Esophagus muscularis mucosa (tissue), 4 donors: ENCODE results near the gene SLC22A4. TPM values are rescaled to one million over a fixed set of nuclear protein-coding genes. Genes with fewer than 3 reads are reported as not detected.

ENCODE experiments used
- DNase-seq: peaks from one replicate; pipeline ENCODE4 v3.0.0-alpha.2; 2017; ENCODE audit errors: extremely low spot score
- H3K27ac ChIP-seq, 4 donors: fragments of 200-600 bp; sonication (generic); replicated peaks in 1 of 4; 1 replicate in 3 of 4; 2 replicates in 1 of 4; pipeline ENCODE4 v1.5.1; 2016 to 2019; ENCODE audit warnings: mild to moderate bottlenecking in 1 of 4
- H3K27me3 ChIP-seq, 4 donors: fragments of 200-600 bp; sonication (generic); one replicate each; pipeline versions ENCODE4 v1.5.1 to v1.6.0; 2016 to 2019
- H3K36me3 ChIP-seq, 4 donors: fragments of 200-600 bp; sonication (generic); one replicate each; pipeline ENCODE4 v1.5.1; 2016 to 2019
- H3K4me1 ChIP-seq, 4 donors: fragments of 200-600 bp; sonication (generic); one replicate each; pipeline ENCODE4 v1.5.1; 2016 to 2019
- H3K4me3 ChIP-seq, 4 donors: fragments of 200-600 bp; sonication (generic); 1 replicate in 2 of 4; 2 replicates in 2 of 4; pipeline ENCODE4 v1.5.1; 2016 to 2019; ENCODE audit warnings: mild to moderate bottlenecking in 4 of 4, moderate library complexity in 1 of 4
- H3K9me3 ChIP-seq, 4 donors: fragments of 200-600 bp; sonication (generic); 1 replicate in 3 of 4; 2 replicates in 1 of 4; pipeline ENCODE4 v1.5.1; 2016 to 2019
- EP300 ChIP-seq: sonication (generic); formaldehyde crosslinking; IDR thresholded peaks from one replicate; pipeline ENCODE4 v1.6.1; 2017; ENCODE audit warnings: antibody characterized with exemption
- POLR2A ChIP-seq: fragments of 450-650 bp; IDR thresholded peaks from one replicate; pipeline ENCODE4 v1.6.1; 2017; ENCODE audit warnings: antibody characterized with exemption, moderate library complexity, mild to moderate bottlenecking, low read depth
- POLR2AphosphoS5 ChIP-seq, 2 donors: sonication (generic); formaldehyde crosslinking; IDR thresholded peaks; one replicate each; pipeline ENCODE4 v1.6.1; 2017; ENCODE audit warnings: antibody characterized with exemption in 2 of 2
- WGBS: methylation state at CpG from one replicate; pipeline ENCODE4 v1.1.5; 2018; 5-methylcytosine and 5-hydroxymethylcytosine counted together
- intact Hi-C: fragments of 100-400 bp; cut with DNase I; formaldehyde crosslinking; loops from one replicate; pipeline ENCODE4 v1.15.1; 2023
- total RNA-seq, 4 donors: library from RNA; depleted of rRNA; stranded (reverse); fragments of >200 nt; gene quantifications; one replicate each; pipeline versions ENCODE4 v1.1.0 to v1.2.1, GENCODE V29; 2016
- TF ChIP-seq, protein P1 (sequence below), 3 experiments: fragments of 200-600 bp in 2 of 3; fragments of 450-650 bp in 1 of 3; sonication (generic) in 2 of 3; IDR thresholded peaks; one replicate each; pipeline ENCODE4 v1.5.1; 2017 to 2019; ENCODE audit warnings: antibody characterized with exemption in 3 of 3, mild to moderate bottlenecking in 2 of 3, moderate library complexity in 1 of 3

The SLC22A4 gene
- total RNA-seq, 4 donors from 2014 or later = 0.42 to 1.7 (median 1.0) TPM

DNA sequence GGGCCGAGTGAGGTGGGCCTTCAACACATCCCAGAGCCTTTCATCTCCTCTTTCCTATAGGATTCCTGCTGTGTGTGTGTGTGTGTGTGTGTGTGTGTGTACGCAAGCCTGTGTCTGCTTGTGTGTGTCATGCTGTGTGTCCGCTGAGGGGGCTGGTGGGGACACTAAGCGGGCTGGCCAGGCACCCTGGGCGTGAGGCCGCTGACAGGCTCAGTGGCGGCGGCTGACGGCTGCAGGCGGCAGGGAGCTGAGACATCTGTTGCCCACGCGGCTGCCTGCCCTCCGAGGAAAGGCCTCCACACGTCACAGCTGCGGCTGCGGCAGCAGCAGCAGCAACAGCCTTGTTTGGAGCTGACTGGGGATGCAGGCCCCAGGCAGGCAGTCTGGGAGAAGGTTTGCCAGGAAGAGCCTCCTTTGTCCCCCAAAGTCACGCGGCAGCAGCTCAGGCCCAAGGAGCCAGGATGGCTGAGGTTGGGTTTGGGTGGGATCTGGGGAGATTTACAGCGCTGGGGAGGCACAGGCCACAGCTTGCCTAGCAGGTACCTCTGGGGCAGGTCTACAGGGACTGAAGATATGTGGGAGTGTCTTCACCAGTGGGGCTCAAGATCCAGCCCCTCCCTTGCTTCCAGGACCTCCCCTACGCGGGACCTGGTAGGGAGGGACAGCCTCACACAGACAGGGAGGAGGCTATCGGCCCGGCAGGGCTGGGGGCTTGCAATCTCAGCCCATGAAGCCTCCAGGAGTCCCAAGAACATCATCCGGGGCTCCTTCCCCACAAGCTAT lies 34.9 kb upstream of the SLC22A4 start:
- DNase-seq = no peak
- Histone ChIP-seq H3K4me1 (peaks cover 61 to 93% (median 82%) of the 10 kb centered on the region in 4 donors), H3K9me3 (no peaks in the 10 kb centered on the region), H3K27me3 (no peaks in the 10 kb centered on the region), H3K4me3 (peak overlapping the region; percentile 78 to 93 (median 87)), H3K27ac (peak overlapping the region; percentile 99 to 100 (median 99)), H3K36me3 (peaks cover 0 to 15% (median 7%) of the 10 kb centered on the region in 4 donors)
- TF ChIP-seq POLR2A (peak; percentile 48), POLR2AphosphoS5 (IDR thresholded peaks at IDR 0.05) (peak; percentile 93 to 95), EP300 (peak; percentile 40)
- TF ChIP-seq, protein P1, sequence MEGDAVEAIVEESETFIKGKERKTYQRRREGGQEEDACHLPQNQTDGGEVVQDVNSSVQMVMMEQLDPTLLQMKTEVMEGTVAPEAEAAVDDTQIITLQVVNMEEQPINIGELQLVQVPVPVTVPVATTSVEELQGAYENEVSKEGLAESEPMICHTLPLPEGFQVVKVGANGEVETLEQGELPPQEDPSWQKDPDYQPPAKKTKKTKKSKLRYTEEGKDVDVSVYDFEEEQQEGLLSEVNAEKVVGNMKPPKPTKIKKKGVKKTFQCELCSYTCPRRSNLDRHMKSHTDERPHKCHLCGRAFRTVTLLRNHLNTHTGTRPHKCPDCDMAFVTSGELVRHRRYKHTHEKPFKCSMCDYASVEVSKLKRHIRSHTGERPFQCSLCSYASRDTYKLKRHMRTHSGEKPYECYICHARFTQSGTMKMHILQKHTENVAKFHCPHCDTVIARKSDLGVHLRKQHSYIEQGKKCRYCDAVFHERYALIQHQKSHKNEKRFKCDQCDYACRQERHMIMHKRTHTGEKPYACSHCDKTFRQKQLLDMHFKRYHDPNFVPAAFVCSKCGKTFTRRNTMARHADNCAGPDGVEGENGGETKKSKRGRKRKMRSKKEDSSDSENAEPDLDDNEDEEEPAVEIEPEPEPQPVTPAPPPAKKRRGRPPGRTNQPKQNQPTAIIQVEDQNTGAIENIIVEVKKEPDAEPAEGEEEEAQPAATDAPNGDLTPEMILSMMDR (IDR thresholded peaks at IDR 0.05) = no peak
- intact Hi-C loops = no loop called here
- 20% methylated on average over 1 of the region's 24 CpGs for WGBS

DNA sequence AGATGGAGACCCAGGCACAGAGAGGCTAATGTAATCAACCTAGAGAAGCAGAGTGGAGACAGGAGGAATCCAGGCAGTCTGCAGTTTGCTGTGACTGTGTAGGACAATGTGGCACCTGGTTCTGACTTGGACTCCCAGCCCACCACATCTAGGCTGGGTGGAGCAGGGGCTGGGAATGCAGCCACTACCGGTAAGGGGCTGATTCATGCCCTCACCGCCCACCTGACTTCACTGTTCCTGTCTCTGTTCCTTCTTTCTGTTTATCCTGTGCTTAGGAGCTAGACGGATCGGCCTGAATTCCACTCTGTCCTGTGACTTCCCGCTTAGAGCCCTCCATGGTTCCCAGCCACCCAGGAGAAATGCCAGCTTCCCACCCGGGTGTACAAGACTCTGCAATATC lies 34.1 kb upstream of the SLC22A4 start:
- WGBS = 19% methylated on average over 6 of the region's 6 CpGs
- H3K9me3 ChIP-seq = no peaks in the 10 kb centered on the region
- peak overlapping the region; percentile 78 to 93 (median 87) for H3K4me3 ChIP-seq
- TF ChIP-seq POLR2A = peak; percentile 13
- peak; percentile 71 to 85 for TF ChIP-seq POLR2AphosphoS5 (IDR thresholded peaks at IDR 0.05)
- peak; percentile 91 for TF ChIP-seq EP300
- TF ChIP-seq, protein P1 (IDR thresholded peaks at IDR 0.05) = no peak
- intact Hi-C loops = no loop called here
- DNase-seq = no peak
- H3K4me1 ChIP-seq = peaks cover 61 to 93% (median 82%) of the 10 kb centered on the region in 4 donors
- H3K27ac ChIP-seq = peak overlapping the region; percentile 99 to 100 (median 99)
- H3K27me3 ChIP-seq = no peaks in the 10 kb centered on the region
- peaks cover 0 to 19% (median 7%) of the 10 kb centered on the region in 4 donors for H3K36me3 ChIP-seq

DNA sequence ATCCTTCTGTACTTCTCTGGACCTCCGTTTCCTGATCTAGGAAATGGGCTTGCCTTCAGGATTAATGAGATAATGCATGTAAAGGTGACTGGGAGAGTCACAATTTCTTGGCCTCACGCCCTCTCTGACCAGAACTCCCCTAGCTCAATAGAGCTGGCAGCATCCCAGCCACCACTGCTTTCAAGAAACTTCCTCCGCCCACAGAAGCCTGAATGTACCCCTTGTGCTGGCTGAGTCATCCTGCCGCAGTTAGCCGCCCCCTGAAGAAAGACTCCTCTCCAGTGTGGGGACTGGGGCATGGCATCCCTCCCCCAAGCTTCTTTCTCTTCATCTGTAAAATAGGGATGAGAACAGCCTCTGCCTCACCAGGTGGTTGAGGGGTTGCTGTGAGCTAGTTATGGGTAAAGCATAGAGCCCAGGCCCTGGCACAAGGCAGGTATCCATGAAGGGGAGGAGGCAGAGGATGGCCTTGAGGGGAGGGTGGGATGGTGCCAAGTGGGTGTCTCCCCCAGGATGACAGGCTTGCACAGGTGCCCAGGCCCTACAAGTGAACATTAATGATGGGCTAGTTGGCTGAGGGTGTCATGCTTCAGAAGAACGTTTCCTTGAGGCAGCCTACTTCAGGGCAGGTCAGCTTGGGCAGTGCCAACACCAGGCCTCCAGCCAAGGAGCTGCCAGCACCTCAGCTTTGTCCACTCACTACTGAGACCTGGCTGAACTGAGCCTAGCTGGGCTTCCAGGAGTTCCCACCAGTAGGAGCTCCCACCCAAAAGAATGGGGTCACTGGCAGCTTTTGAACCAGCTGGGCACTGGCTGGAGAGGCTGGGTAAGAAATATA lies 33.3 kb upstream of the SLC22A4 start:
- no peak for TF ChIP-seq EP300
- peak in 1 of 2 donors; percentile 47 for TF ChIP-seq POLR2AphosphoS5 (IDR thresholded peaks at IDR 0.05)
- H3K27ac ChIP-seq = peak overlapping the region; percentile 99 to 100 (median 99)
- H3K4me3 ChIP-seq = peak overlapping the region; percentile 19 to 93 (median 80)
- no peaks in the 10 kb centered on the region for H3K9me3 ChIP-seq
- DNase-seq = no peak
- H3K4me1 ChIP-seq = peaks cover 65 to 96% (median 87%) of the 10 kb centered on the region in 4 donors
- H3K36me3 ChIP-seq = peaks cover 0 to 19% (median 7%) of the 10 kb centered on the region in 4 donors
- 30% methylated on average over 5 of the region's 6 CpGs for WGBS
- no peaks in the 10 kb centered on the region for H3K27me3 ChIP-seq
- intact Hi-C loops = no loop called here

DNA sequence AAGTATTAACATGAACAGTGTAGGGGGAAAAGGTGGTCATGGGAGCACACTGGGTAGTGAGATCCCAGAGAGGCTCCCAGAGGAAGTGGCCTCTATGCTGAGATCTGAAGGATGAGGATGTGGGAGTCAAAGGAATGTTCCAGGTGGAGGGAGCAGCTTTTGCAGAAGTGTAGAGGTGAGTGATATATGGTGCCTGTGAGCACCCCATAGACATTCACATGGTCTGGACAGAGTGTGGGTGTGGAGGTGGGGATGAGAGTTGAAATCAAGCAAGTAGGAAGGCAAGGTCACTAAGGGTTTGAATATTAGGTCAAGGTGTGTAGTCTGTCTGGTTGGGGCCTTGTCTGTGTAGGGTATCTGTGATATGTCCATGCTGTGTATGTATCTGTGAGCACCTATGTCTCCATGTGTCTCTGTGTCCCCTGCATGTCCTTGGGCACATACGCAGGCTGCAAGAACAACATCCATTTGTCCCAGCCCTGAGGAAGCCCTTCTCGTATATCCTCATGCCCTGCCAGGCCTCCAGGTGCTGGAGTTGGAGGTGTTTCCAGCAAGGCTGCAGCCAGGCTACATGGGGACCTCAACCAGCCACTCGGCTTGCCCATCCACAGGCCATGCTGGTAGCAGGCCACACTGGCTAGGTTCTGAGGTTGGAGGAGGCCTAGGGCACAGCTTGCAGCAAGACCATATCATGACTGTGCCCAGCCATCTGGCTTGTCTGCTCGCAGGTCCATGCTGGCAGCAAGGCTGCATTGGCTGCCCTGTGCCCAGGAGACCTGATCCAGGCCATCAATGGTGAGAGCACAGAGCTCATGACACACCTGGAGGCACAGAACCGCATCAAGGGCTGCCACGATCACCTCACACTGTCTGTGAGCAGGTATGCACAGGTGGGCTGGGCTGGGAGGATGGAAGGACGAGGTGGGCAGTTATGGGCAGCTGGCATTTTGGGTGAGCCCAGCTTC lies 32.0 kb upstream of the SLC22A4 start:
- Histone ChIP-seq H3K27me3 (no peaks in the 10 kb centered on the region), H3K4me3 (no peak overlapping the region), H3K9me3 (no peaks in the 10 kb centered on the region), H3K36me3 (peaks cover 0 to 28% (median 16%) of the 10 kb centered on the region in 4 donors), H3K4me1 (peaks cover 70 to 96% (median 91%) of the 10 kb centered on the region in 4 donors), H3K27ac (peak overlapping the region; percentile 99 to 100 (median 99))
- WGBS = 85% methylated on average over 5 of the region's 7 CpGs
- TF ChIP-seq, protein P1 (IDR thresholded peaks at IDR 0.05) = no peak
- TF ChIP-seq POLR2AphosphoS5 (IDR thresholded peaks at IDR 0.05) = no peak
- DNase-seq = peak; percentile 74
- intact Hi-C loops = no loop called here
